Measurements from ENCODE around the gene SYCE3.
A peak's percentile ranks its signal among the peaks of the same experiment; 100 is the strongest.

The SYCE3 gene

DNA sequence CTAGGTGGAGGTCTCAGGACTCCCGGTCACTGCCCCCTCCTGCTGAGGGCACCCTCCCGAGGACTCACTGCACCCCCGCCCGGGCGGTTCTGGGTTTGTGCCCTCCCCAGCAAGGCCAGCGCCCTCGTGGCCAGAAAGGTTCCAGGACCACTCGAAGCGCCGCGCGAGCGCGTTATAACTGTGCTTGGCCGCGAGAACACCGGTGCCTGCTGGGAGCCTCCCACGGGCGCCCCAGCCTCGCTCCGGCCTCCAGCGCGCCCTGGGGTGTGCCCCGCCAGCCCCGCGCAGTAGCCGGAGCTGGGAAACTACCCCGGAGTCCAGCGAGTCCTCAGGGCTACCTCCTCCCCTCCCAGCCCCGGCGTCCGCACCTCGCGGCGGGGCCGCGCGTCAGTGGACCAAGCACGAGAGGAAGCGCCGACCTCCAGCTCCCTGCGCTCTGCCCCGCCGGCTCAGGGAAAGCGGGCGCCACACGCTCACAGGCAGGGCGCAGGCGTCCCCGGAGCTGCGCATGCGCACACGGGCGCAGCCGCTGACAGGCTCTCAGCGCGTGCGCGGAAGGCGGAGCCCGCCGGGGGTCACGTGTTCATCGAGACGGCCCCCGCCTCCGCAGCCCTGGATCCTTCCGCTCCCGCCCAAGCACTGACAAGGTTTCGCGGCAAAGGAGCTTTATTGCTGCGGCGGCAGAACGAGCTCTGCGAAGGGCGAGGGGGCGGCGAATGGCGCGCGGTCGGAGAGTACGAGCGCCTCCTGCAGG, 37.4 kb downstream of the SYCE3 start, which contains the start of gene SCO2:
SCO2 (minus strand) TSS at position 495 of the 754 bp plus-strand sequence. CDS start 1,187 bp downstream, outside the sequence.
- peak within 1 kb of the TSS; percentile 89 for H3K4me3 ChIP-seq (ENCODE audit: low read depth, low read length)
- TF ChIP-seq, protein P1, sequence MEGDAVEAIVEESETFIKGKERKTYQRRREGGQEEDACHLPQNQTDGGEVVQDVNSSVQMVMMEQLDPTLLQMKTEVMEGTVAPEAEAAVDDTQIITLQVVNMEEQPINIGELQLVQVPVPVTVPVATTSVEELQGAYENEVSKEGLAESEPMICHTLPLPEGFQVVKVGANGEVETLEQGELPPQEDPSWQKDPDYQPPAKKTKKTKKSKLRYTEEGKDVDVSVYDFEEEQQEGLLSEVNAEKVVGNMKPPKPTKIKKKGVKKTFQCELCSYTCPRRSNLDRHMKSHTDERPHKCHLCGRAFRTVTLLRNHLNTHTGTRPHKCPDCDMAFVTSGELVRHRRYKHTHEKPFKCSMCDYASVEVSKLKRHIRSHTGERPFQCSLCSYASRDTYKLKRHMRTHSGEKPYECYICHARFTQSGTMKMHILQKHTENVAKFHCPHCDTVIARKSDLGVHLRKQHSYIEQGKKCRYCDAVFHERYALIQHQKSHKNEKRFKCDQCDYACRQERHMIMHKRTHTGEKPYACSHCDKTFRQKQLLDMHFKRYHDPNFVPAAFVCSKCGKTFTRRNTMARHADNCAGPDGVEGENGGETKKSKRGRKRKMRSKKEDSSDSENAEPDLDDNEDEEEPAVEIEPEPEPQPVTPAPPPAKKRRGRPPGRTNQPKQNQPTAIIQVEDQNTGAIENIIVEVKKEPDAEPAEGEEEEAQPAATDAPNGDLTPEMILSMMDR (IDR thresholded peaks at IDR 0.05; ENCODE audit: borderline replicate concordance, insufficient read depth, low read depth, low read length): no peak; the same call in 1 of the 2 replicates

DNA sequence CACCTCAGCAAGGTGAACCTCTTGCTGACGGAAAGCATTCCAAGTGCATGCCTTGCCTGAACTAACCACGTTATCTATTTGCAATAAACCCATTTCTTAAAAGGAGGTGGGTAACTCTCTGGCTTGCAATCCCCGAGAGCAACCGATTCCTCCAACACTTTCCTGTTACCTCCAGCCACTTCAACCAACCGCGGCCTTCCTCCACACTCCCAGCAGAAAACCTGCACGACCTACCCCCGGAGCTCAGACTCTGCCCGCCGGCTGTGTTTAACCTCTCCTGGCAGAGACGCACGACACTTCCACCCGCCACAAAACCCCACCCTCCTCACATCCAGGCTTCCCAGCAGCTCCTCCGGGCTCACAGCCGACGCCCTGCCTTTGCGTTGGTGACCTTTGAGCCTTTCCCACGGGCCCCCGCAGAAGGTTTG, 38.0 kb downstream of the SYCE3 start:
- TF ChIP-seq, protein P1 (IDR thresholded peaks at IDR 0.05; ENCODE audit: borderline replicate concordance, insufficient read depth, low read depth, low read length): no peak

DNA sequence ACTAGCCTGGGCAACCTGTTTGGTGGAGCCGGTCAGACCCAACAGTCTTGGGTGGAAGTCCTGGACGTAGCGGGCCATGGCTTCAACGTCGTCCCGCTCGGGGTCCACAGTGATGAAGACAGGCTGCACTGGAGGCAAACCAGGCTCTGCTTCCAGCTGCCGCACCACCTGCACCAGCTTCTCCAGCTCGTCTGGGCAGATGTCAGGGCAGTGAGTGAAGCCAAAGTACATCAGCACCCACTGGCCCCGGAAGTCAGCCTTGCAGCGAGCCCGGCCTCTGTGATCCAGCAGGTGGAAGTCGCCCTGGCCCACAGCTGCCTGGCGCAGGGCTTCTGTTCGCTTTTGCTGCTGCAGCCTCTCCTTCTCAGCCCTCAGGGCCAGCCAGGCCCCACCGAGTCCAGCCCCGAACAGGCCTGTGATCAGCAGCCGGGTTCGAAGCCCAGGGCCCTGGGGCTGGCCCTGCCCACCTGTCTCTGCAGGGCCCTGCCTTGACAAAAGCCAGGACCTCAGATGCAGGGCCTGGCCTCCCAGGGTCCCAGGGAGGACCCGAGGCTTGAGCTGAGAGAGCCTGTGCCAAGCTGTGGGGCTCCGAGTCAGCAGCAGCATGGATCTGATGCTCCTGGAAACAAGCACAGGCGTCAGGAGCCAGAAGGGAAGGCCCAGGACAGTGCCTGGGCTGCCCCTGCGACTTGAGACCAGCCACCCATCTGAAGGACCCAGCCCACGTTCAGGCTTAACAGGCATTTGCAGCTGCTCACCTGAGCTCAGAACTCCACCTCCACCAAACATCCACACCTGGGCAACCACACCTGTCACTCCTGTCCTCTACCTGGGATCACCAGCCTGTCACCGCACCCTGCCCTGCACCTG, 38.7 kb downstream of the SYCE3 start:
- H3K4me3 ChIP-seq (ENCODE audit: low read depth, low read length): peak overlapping the region; percentile 89
- TF ChIP-seq, protein P1 (IDR thresholded peaks at IDR 0.05; ENCODE audit: borderline replicate concordance, insufficient read depth, low read depth, low read length): no peak

More for the DNA sequence above, 38.0 kb downstream of the SYCE3 start:
- peak overlapping the region; percentile 89 for H3K4me3 ChIP-seq (ENCODE audit: low read depth, low read length)

DNA sequence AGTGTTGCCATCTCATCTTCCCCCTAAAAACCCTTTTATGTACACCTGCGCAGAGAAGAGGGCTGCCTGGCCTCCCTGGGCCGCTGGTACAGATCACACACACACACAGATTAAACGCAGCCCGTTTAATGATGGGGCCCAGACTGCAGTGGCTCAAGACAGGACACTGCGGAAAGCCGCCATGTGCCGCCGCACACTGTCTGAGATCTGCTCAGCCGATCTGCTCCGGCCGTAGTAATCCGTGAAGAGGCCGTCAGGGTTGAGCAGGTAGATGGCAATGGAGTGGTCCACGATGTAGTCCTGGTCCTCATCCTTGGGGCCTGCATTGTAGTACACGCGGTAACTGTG, 39.3 kb downstream of the SYCE3 start:
- H3K4me3 ChIP-seq (ENCODE audit: low read depth, low read length): no peak overlapping the region
- TF ChIP-seq, protein P1 (IDR thresholded peaks at IDR 0.05; ENCODE audit: borderline replicate concordance, insufficient read depth, low read depth, low read length): no peak

DNA sequence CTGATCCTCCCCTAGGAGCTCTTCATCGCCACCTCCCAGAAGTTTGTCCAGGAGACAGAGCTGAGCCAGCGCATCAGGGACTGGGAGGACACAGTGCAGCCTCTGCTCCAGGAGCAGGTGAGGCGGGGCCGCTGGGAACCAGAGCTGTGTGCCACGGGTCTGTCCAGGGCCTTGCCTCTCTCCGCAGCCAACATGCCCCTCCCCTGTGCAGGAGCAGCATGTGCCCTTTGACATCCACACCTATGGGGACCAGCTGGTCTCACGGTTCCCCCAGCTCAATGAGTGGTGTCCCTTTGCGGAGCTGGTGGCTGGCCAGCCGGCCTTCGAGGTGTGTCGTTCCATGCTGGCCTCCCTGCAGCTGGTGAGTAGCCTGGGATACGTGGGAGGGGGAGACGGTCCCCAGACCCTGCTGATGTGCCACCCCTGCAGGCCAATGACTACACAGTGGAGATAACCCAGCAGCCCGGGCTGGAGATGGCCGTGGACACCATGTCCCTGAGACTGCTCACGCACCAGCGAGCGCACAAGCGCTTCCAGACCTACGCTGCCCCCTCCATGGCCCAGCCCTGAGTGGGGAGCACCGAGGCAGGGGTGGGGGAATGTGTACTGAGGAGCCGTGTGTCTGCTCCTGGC, 39.8 kb downstream of the SYCE3 start:
- H3K4me3 ChIP-seq (ENCODE audit: low read depth, low read length): no peak overlapping the region
- TF ChIP-seq, protein P1 (IDR thresholded peaks at IDR 0.05; ENCODE audit: borderline replicate concordance, insufficient read depth, low read depth, low read length): no peak

DNA sequence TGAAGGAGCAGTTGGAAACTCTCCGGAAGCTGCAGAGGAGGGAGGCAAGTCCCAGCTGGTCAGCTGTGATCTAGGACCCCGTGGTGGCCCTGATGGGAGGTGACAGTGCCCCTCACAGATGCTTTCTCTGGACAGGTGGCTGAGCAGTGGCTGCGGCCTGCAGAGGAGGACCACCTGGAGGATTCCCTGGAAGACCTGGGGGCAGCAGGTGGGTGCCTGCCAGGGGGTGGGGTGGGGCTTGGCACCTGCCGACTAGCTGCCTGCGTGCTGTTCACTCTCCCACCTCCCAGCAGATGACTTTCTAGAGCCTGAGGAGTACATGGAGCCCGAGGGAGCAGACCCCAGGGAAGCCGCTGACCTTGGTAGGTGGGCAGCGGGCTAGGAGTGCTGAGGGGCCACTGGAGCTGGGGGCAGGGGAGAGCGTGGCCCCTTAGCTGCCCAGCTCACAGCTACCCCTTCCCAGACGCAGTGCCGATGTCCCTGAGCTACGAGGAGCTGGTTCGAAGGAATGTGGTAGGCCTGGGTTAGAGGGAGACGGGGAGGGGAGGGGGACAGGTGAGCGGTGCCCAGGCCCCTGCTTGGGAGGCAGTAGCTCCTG, 40.4 kb downstream of the SYCE3 start:
- H3K4me3 ChIP-seq (ENCODE audit: low read depth, low read length): no peak overlapping the region
- TF ChIP-seq, protein P1 (IDR thresholded peaks at IDR 0.05; ENCODE audit: borderline replicate concordance, insufficient read depth, low read depth, low read length): no peak
